GM19467 (cell line): ENCODE measurements around the gene NDUFS7.

Source experiments
- ATAC-seq: cut with Tn5 transposase; IDR thresholded peaks from one replicate; pipeline ENCODE4 v1.9.1; 2021; ENCODE audit warnings: mild to moderate bottlenecking, moderate library complexity; ENCODE audit not compliant: unreplicated experiment

Gene NDUFS7

DNA sequence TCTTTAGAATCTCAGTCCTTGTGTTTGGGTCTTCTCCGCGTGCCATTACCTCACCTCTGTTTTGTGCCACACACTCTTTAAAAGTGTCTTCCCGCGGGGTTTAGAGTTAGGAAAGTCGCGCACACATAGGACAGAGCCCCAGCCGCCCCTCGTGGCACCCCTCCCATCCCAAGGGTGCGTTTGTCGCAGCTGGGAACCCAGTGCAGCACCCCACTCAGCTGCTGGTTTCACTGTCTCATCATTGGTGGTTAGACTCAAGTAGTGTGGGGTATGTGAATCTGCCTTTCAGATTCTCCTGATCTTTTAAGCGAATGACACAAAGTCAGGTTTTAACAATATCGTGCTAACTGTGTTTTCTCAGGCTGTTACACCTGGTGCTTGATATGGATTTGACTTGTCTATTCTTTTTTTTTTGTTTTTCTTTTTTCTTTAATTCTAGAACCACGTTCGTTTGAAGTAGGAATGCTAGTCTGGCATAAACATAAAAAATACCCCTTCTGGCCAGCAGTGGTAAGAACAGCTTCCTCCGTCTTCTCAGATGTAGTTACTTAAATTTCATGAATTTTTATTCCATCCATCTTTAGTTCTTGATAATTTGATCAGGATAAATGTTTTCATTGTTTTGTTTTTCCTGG, 19.5 kb upstream of the NDUFS7 start:
- ATAC-seq = no peak

- no peak for ATAC-seq
Measured at GRCh38 chr19:1365319-1366269, 18.1 kb upstream of the NDUFS7 start.

DNA sequence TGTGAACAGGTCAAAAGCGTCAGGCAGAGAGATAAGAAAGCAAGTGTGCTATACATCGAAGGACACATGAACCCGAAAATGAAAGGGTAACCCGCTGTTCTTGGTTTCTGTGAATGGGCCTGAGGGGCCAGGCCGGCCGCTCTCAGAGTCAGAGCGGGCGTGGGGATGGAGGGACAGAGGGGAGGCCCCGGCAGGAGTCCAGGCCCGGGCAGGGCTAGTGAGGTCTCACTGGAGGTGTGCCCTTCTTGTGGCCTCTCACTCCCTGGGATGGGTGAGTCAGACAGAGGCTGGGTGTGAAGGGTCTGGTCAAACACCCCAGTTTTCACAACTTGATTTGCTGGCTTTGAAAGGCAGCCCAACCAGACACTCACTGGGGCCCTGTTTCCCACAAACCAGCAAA, 17.4 kb upstream of the NDUFS7 start:
- ATAC-seq = no peak

GRCh38 chr19:1366899-1367870, 16.5 kb upstream of the NDUFS7 start:
- ATAC-seq = no peak

DNA sequence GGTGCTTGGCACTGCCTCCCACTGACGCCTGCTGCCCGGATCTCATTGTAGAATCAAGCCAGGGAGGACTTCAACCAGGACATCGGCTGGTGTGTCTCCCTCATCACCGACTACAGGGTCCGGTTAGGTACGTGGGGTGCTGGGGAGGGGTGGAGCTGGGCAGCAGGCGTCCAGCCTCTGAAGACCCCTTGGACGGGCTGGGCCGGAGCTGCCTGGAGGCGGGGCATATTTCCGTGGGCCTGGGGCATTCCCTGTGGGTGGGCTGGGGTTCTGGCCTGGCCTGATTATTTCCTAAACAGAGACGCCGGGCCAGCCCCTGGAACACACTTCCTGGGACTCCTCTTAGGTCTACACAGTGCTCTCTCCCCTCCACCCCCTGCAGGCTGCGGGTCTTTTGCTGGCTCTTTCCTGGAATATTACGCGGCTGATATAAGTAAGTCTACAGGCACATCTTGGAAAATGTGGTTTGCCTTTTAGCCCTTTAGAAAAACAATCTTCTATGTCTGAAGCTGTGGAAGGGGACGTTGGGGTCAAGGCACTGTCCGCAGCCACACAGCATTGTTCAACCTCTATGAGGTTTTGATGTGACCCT, 14.4 kb upstream of the NDUFS7 start:
- ATAC-seq = no peak

- no peak for ATAC-seq
Measured at GRCh38 chr19:1370579-1371361, 12.9 kb upstream of the NDUFS7 start.

DNA sequence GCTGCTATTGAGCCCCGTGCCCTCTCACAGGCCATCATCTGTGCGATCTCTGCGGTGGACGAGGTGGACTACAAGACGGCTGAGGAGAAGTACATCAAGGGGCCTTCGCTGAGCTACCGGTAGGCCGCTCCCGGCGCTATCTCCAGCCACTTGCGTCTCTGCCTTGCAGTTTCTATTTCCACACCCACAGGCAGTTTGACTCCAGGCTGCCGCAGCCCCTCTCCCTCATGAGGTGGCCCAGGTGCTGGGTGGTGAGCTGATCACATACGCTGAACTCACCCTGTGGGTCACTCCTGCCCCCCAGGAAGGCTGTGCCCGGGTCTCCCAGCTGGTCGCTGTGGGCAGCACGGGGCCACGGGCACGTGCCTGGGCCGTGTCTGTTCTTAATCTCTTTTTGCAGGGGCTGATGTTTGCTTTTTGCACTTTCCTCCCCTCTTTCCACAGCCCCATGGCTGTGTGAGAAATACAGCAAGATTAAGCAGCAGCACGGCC, 10.6 kb upstream of the NDUFS7 start:
- ATAC-seq = no peak

GRCh38 chr19:1373534-1374249, 10.0 kb upstream of the NDUFS7 start:
- ATAC-seq = no peak

GRCh38 chr19:1374250-1374577, 9.5 kb upstream of the NDUFS7 start:
- ATAC-seq = no peak

GRCh38 chr19:1376415-1376805, 7.3 kb upstream of the NDUFS7 start:
- ATAC-seq = no peak

GRCh38 chr19:1377176-1377964, 6.3 kb upstream of the NDUFS7 start:
- no peak for ATAC-seq

GRCh38 chr19:1377965-1378785, 5.5 kb upstream of the NDUFS7 start:
- no peak for ATAC-seq

GRCh38 chr19:1379126-1379905, 4.4 kb upstream of the NDUFS7 start:
- no peak for ATAC-seq

GRCh38 chr19:1379961-1380489, 3.7 kb upstream of the NDUFS7 start:
- no peak for ATAC-seq

DNA sequence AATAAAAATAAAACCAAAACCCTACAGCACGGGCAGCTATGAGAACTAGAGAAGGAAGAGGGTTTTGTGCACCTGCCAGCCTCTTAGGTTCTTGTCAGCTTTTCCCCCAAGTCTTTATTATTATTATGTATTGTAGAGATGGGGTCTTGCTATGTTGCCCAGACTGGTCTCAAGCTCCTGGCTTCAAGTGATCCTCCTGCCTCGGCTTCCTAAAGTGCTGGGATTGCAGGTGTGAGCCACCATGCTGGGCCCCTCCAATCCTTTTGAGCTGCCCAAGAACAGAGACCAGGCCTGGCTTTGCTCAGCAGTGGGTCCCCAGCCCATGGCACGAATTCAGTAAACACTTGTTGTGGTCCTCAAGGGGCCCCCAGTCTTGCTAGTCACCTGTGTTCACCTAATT, 1.5 kb upstream of the NDUFS7 start:
- ATAC-seq = no peak

- ATAC-seq = no peak
Measured at GRCh38 chr19:1383017-1383311, 743 bp upstream of the NDUFS7 start.

DNA sequence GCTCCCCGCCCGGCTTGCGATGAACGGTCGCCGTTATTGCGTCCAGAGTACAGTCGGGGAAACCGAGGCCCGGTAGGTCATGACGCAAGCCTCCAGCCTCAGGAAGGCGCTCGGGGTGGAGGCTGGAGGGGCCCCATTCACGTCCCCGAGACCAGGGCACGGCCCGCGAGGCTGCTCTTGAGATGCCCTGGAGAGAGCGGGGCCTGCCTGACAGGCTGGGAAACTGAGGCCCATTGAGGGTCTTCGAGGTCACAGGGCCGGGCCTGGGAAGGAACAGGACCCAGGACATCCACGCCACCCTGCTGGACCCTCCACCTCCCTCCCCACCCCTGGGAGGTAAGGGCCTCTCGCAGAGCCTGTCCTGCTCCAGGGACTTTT, 367 bp downstream of the NDUFS7 start:
- no peak for ATAC-seq
